Dedifferentiated amniotic fluid mesenchymal stem cell (primary cell): ENCODE measurements around the gene NLRP6.
"Not testable (repeated sequence)": the region's sequence is repeated elsewhere in the genome, so short reads cannot be mapped to it uniquely, and the experiment has no call there.

Experiments used
- DNase-seq: peaks from one replicate; pipeline ENCODE4 v3.0.0-alpha.2; 2016; ENCODE audit errors: extremely low spot score

Gene NLRP6

DNA sequence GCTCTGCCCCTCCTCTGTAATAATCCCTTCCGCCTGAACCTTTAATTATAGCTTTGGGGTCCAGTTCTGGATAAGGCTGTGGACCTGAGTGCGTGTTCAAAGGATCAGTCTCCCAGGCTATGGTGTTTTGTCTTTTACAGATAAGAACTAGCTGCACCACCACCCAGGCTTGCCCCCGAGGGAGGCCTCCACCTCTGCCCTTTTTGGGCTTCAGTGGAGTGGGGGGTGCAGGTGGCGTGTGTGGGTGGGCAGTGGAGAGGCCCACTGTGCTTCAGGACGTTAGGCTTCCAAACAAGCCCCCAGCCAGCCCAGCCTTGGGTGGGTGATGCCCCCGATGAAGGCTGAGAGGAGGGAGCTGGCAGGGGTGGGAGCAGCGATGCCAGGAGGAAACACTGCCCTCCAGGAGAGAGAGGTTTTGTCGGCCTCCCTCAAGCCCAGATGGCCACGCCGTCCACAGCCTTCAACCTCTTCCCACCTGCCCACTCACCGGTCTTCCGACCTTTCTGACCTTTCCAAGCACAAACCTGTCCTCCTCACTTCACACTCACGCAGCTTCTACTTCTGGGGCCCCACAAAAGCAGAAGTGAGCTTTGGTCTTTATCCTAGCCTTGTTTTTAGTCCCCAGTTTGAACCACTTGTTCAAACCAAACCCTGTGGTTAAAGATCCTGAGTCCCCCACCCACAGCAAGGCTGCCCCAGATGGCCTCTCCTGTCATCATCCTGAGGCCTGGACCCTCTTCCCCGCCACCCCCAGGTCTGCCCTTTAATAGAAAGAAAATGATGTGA lies 21.1 kb upstream of the NLRP6 start:
- DNase-seq: no peak

DNA sequence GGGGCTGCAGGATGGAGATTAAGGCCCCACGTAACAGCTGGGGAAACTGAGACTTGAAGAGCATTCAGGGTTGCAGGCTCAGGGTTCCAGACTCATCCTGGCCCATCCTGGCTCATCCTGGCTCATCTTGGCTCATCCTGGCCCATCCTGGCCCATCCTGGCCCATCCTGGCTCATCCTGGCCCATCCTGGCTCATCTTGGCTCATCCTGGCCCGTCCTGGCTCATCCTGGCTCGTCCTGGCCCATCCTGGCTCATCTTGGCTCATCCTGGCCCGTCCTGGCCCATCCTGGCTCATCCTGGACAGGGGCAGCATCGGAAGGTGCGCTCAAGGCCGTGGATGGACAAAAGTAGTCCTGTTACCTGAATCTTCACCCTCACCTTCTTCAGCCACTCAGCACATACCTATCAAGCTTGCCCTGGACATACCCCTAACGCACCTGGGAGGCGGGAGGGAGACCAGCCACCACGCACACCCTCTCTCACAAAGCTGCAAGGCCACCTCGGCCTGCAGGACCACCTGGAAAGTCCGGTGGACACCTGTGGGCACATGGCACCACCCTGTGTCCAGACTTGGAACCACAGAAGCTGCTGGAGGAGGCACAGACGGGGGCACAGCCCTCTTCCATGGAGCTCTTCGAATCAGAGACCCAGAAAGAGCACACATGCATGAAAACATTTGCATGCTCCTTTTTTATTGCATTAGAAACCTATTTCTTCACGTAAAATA lies 20.3 kb upstream of the NLRP6 start:
- DNase-seq: no peak

DNA sequence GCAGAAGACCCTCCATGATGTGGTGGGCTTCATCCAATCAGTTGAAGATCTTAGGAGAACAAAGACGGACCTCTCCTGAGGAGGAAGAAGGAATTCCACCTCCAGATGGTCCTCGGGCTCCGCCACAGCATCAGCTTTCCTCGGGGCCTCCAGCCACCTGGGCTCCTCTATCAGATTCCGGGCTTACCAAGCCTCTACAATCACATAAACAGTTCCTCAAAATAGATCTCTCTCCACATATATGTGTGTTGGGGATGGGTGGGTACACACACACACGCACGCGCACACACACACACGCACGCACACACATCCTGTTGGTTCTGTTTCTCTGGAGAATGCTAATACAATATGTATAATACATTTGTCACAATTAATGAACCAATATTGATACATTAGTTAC lies 18.8 kb upstream of the NLRP6 start:
- no peak for DNase-seq

DNA sequence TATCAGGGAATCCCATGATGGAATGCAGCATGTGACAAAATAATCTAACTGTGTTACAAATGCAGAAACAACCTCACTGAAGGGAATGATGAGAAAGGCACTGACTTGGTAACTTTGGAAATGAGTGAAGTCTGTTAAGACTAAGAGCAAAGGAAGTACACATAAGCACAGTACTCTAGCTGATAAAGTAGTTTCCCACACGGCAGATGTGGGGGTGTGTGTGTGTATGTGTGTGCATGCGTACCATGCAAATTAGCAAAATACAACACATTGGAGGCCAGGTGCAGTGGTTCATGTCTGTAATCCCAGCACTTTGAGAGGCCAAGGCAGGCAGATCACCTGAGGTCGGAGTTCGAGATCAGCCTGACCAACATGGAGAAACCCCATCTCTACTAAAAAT lies 16.6 kb upstream of the NLRP6 start:
- DNase-seq: no peak

DNA sequence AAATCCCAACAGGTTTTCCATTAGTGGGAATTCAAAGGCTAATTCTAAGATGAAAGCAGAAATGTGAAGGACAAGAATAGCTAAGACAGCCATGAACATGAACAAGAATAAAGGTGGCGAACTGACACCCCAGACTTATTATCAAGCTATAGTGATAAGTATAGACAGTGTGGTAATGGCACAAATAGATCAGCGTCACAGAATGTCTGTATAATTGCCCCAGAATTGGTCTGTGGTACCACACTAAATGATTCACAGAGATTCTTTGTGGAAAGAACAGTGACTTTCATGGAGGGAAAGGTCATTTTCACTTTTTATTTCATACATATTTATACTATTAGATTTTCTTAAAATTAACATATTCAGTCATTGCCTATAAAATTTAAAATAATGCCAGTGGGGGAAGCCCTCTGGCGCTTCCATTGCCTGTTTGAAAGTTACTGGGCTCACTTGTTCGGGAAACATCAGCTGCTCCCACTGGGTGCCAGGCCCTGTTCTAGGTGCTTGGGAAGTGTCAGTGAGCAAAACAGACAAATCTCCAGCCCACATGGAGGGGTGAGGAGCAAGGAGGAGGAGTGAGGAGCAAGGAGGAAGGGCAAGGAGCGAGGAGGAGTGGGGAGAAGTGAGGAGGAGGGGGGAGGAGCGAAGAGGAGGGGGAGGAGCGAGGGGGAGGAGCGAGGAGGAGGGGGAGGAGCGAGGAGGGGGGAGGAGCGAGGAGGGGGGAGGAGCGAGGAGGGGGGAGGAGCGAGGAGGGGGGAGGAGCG lies 11.3 kb upstream of the NLRP6 start:
- no peak for DNase-seq

DNA sequence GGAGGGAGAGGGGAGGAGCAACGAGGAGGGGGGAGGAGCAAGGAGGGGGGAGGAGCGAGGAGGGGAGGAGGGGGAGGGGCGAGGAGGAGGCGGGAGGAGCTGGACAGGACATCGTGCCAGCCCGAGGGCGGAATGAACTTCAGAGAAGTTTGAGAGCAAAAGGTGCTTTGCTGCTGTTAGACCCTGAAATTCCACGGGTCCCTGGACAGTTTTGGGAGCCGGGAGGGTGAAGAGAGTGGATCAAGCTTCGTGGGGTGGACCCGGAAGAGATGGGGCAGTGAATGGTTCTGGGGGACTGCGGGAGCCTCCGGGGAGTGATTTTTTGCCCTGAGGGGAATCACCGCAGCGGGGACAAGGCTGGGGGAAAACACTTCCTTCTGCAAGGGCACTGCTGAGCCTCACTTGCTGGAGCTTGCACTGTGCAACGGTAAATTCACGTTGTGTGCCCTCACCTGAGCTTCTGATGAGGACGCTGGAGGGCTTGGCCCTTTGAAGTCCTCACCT lies 10.7 kb upstream of the NLRP6 start:
- no peak for DNase-seq

DNA sequence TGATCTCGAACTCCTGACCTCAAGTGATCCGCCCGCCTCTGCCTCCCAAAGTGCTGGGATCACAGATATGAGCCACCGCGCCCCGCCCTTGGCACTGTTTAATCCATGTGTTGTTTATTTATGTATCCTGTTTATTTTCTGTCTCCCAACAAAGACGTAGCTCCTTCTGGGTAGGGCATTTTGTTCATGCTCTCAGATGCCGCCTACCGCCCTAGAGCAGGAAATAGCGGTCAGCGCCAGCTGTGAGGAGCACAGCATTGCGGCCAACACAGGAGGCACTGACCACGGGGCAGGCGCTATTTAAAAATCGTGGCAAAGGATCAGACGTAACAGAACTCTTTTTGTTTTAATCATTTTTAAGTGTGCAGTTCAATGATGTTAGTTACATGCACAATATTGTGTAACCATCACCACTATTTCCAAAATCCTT lies 9.5 kb upstream of the NLRP6 start:
- not testable (repeated sequence) for DNase-seq

DNA sequence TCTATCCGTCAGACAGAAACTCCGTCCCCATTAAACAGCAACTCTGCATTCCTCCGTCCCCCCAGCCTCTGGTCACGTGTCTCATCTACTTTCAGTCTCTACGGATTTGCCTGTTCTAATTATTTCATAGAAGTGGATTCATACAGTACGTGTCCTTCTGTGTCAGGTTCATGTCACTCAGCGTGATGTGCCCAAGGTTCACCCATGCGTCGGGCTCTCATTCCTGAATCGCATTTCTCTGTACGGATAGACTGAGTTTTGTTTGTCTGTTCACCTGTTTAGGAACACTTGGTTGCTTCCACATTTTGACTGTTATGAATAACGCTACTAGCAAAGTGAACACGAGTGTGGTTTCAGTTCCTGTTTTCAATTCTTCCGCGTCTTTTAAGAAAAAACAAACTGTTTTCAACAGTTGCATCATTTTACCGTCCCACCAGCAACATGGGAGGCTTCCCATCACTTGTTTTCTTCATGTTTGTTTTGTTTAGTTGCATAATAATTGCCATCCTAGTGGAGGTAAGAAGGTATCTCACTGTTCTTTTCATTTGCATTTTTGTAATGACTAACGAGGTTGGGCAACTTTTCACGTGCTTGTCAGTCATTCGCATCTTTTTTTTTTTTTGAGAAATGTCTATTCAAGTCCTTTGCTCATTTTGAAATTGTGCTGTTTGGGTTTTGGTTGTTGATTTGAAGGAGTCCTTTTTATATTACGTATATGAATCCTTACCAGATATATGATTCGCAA lies 8.9 kb upstream of the NLRP6 start:
- no peak for DNase-seq

DNA sequence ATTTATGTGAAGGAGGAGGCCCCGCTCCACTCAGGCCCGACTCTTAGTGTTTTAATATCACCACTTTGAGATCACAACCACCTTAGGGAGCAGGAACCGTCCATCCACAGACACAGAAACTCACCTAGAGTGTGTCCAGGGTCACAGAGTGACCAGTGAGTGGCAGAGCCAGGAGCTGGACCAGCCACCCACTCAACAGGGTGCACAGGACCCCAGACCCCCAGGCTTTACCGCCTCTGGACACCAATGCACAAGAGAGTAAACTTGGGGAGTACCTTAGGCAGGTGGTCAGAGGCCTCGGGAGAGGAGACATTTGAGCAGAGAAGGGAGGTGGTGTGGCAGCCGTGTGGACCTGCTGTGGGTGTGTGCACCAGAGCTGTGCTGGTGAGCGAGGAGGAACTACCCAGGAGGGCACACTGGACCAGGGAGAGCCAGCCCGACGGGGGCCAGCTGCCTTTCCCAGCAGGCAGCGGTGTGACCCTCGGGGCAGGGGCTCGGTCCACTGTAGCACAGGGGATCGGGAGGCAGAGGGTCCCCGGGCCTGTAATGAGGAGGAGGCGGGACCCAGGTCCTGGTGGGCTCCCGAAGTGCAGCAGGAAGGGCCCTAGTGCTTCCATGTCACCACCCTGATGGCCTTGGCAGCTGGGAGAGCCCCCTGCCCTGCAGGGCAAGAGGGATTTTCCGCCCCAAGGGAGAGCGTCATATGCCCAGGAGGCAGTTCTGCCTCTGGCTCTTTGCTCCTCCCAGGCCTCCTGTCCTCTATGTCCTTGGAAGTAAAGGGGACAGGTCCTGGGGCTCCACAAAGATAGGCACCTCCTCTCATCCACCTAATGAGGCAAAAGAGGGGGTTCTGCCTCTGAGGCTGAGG lies 7.5 kb upstream of the NLRP6 start:
- no peak for DNase-seq

DNA sequence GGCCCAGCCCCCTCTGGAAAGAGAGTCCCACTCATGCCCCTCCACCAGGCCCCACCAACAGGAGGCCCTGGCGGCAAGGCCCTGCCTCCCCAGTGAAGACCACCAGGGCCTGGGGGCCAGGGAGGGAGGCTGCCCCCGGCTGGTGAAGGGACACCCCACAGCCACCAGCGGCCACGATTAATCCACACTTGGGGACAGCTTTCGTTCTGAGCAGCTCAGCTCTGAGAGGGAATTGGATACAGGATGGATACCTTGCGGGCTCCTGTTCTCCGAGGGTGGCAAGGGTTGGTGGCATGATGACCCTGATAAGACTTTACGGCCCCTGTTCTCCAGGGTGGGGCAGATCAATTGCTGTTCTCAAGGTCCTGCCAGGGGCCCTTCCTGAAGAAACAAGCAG lies 6.9 kb upstream of the NLRP6 start:
- no peak for DNase-seq

DNA sequence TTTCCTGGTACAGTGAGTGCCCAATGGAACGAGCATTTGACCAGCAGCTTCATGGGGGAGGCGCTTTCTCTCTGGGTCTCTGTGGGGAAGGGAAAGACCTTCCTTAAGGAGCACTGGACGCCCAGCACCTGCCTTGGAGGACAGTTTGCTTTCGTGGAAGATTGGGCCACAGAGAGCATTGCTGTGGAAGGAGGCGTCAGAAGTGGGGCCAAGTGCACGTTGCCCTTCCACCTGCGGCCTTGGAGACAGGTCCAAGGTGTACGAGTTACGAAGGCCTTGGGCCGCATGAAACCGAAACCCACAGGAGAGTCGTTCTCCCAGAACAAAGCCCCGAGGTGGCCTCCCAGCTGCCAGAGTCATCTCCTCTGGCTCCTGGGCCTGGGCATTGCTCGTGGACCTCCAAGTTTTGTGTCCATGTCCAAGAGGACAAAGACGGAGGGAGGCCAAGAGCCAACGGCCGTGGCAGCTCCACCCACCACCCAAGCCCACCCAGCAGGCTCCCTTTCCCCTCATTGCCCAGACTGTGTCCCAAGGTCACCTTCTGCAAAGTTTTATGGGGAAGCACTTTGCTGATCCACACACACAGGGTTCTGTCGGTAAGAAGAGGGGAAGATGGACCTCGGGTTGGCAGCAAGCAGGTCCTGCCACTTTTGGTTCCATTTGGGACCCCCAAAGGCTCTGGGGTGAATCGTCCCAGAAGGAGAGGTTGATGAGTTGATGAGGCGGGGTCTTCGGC lies 5.8 kb upstream of the NLRP6 start:
- DNase-seq: no peak

DNA sequence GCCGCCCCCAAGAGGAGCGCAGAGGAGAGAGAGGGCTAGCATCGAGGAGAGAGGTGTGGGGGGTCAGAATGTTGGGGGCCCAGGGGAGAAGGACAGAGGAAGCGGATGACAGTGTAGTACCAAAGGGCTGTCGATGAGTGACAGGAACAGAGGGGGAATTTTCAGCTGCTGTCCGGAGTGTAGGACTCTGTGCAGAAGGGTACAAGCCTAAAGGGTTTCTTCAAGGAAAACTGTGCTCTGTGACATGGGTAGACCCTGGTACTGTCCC lies 5.3 kb upstream of the NLRP6 start:
- no peak for DNase-seq

DNA sequence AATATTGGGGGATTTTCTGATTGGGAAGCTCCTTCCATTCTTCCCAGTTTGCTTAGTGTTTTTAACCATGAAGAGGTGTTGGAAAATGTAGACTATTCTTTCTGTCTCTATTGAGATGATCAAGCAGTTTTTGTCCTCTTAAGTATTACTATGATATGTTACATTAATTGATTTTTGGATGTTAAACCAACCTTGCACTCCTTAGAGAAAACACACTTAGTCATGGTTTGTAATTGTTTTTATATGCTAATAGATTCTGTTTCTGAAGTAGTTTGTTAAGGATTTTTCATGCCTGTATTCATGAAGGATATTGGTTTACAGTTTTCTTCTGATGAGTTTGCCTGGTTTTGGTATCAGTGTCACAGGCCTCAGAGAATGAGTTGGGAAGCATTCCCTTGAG lies 2.0 kb upstream of the NLRP6 start:
- no peak for DNase-seq

DNA sequence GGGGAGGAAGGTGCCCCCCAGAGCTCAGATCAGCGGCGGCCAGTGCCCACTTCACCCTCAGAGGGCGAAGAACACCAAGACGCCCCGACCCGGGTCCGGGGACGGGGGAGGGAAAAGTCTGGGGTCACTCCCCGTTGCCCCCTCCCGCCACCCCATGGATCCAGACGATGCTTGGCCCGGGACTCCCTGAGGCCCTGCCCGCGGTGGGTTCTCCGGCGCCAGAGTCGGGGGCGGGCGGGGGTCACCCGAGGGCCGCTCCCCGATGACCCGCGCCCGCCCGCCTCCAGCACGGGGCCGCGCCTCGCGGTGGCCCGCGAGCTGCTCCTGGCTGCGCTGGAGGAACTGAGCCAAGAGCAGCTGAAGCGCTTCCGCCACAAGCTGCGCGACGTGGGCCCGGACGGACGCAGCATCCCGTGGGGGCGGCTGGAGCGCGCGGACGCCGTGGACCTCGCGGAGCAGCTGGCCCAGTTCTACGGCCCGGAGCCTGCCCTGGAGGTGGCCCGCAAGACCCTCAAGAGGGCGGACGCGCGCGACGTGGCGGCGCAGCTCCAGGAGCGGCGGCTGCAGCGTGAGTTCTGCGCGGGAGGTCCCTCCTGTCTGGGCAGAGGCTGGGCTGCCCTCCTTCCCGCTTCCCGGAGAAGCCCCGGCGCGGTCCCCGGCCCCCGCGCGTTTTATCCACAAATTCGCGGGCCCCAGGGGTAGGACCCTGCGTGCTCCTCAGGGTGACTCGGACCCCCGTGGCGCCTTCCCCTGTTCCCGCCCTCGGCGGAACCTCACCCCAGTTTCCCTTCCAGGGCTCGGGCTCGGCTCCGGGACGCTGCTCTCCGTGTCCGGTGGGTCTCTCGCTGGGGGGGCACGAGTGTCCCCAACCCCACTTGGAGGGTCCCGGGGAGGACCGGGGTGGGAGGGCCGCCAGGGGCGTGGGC lies 1.1 kb downstream of the NLRP6 start:
- DNase-seq: no peak

DNA sequence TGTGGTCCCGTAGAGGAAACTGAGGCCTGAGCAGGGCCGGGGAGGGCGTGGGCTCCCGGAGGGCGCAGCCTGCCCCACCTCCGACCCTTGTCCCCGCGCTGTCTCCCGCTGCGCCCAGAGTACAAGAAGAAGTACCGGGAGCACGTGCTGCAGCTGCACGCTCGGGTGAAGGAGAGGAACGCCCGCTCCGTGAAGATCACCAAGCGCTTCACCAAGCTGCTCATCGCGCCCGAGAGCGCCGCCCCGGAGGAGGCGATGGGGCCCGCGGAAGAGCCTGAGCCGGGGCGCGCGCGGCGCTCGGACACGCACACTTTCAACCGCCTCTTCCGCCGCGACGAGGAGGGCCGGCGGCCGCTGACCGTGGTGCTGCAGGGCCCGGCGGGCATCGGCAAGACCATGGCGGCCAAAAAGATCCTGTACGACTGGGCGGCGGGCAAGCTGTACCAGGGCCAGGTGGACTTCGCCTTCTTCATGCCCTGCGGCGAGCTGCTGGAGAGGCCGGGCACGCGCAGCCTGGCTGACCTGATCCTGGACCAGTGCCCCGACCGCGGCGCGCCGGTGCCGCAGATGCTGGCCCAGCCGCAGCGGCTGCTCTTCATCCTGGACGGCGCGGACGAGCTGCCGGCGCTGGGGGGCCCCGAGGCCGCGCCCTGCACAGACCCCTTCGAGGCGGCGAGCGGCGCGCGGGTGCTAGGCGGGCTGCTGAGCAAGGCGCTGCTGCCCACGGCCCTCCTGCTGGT lies 1.9 kb downstream of the NLRP6 start:
- DNase-seq: no peak

DNA sequence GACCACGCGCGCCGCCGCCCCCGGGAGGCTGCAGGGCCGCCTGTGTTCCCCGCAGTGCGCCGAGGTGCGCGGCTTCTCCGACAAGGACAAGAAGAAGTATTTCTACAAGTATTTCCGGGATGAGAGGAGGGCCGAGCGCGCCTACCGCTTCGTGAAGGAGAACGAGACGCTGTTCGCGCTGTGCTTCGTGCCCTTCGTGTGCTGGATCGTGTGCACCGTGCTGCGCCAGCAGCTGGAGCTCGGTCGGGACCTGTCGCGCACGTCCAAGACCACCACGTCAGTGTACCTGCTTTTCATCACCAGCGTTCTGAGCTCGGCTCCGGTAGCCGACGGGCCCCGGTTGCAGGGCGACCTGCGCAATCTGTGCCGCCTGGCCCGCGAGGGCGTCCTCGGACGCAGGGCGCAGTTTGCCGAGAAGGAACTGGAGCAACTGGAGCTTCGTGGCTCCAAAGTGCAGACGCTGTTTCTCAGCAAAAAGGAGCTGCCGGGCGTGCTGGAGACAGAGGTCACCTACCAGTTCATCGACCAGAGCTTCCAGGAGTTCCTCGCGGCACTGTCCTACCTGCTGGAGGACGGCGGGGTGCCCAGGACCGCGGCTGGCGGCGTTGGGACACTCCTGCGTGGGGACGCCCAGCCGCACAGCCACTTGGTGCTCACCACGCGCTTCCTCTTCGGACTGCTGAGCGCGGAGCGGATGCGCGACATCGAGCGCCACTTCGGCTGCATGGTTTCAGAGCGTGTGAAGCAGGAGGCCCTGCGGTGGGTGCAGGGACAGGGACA lies 2.7 kb downstream of the NLRP6 start:
- DNase-seq: no peak

DNA sequence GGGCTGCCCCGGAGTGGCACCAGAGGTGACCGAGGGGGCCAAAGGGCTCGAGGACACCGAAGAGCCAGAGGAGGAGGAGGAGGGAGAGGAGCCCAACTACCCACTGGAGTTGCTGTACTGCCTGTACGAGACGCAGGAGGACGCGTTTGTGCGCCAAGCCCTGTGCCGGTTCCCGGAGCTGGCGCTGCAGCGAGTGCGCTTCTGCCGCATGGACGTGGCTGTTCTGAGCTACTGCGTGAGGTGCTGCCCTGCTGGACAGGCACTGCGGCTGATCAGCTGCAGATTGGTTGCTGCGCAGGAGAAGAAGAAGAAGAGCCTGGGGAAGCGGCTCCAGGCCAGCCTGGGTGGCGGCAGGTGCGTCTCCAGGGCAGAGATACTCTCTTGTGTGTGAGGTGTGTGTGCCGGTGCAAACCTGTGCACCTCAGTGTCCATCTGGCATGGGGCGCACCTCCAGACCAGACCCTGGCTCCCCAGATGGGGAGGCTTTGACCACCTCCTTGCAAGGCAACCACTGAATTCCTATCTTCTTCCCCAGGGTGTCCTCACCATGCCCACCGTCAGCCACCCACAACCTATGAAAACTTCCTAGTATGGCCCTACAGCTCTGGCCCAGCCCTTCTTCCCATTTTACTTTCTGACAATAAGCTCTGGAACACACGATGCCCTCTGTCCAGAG lies 3.4 kb downstream of the NLRP6 start:
- DNase-seq: no peak
